ENCODE data around the gene CRYL1. TPM values are rescaled to one million over a fixed set of nuclear protein-coding genes. Genes with fewer than 3 reads are reported as not detected.

Gene CRYL1
- total and polyA plus RNA-seq, 2 of the 13 experiments (the other 11 are each of a cell fraction or from before 2014, with no cell fraction given), result 57.2 to 115 TPM

- Histone ChIP-seq H3K27ac (ENCODE audit: extremely low read length, insufficient read depth, low read length) (no peak overlapping the region), H3K36me3 (replicated peaks in 1 of 2; ENCODE audit: control insufficient read depth in 1 of 2, insufficient read depth in 2 of 2, low read length in 2 of 2) (peaks cover 0 to under 1% of the 10 kb centered on the region in 2 experiments; a peak in 1 of 5 replicates), H3K9ac (ENCODE audit: insufficient read depth, low read depth, low read length) (no peak overlapping the region), H3K27me3 (ENCODE audit: control insufficient read depth in 1 of 2, insufficient read depth in 2 of 2, low read length in 2 of 2) (no peaks in the 10 kb centered on the region; a peak in 1 of 5 replicates), H3K79me2 (ENCODE audit: insufficient read depth, low read length) (no peaks in the 10 kb centered on the region), H3K4me1 (ENCODE audit: insufficient read depth, low read length) (no peaks in the 10 kb centered on the region), H3K4me2 (ENCODE audit: low read depth, low read length) (no peak overlapping the region), H2AFZ (ENCODE audit: low read length) (no peak overlapping the region), H3K4me3 (replicated peaks in 1 of 3; ENCODE audit: insufficient read depth in 1 of 3, low read depth in 2 of 3, low read length in 3 of 3) (no peak overlapping the region), H4K20me1 (ENCODE audit: insufficient read depth, low read length) (no peaks in the 10 kb centered on the region), H3K9me3 (ENCODE audit: low read length) (no peaks in the 10 kb centered on the region)
- ATAC-seq, result no peak
- ChIA-PET POLR2A (no interaction called here), CTCF (ENCODE audit: low intra/inter-chr PET ratio, low total read pairs) (no interaction called here)
- DNase-seq (ENCODE audit: low spot score), result no peak
- no peak for FAIRE-seq
- no peak for TF ChIP-seq ZNF720 (CRISPR knock-in tag; IDR thresholded peaks at IDR 0.05)
- TF ChIP-seq MIER2 (CRISPR knock-in tag; IDR thresholded peaks at IDR 0.05), result no peak
- no peak for TF ChIP-seq SETDB1 (CRISPR knock-in tag; IDR thresholded peaks at IDR 0.05; ENCODE audit: borderline replicate concordance)
- peak; percentile 38 for TF ChIP-seq CREB1 (IDR thresholded peaks at IDR 0.05)
- no peak for TF ChIP-seq CREB1 (CRISPR knock-in tag; IDR thresholded peaks at IDR 0.05)
- no peak for TF ChIP-seq ZNF746 (CRISPR knock-in tag; IDR thresholded peaks at IDR 0.05)
- TF ChIP-seq ZFP36 (IDR thresholded peaks at IDR 0.05; ENCODE audit: borderline replicate concordance, low read depth, low read length, partially characterized antibody), result no peak
- peak; percentile 56; the same call in 1 of the 2 replicates for TF ChIP-seq ZBTB21 (CRISPR knock-in tag; IDR thresholded peaks at IDR 0.05)
- no peak for TF ChIP-seq ZNF263 (CRISPR knock-in tag; IDR thresholded peaks at IDR 0.05)
- no peak for TF ChIP-seq SAP130 (CRISPR knock-in tag; IDR thresholded peaks at IDR 0.05; ENCODE audit: low read depth)
- TF ChIP-seq DNMT3B (CRISPR knock-in tag; conservative IDR thresholded peaks at IDR 0.05), result no peak
- no peak for TF ChIP-seq ZFYVE20 (CRISPR knock-in tag; IDR thresholded peaks at IDR 0.05; ENCODE audit: borderline replicate concordance, low read depth)
- in situ Hi-C loops (cut with HindIII; ENCODE audit: extremely low pct_ligation_motif_present, low pct_unique_long_range_greater_than_20kb) (no loop called here), intact Hi-C loops (cut with micrococcal nuclease; ENCODE audit: unreplicated experiment) (no loop called here)
- WGBS (ENCODE audit: low lambda C conversion rate), result 51% methylated on average over 10 of the region's 10 CpGs
- no TSS peak for BruUV-seq (replicated peaks)
Measured at GRCh38 chr13:20398459-20398858, 127.2 kb downstream of the CRYL1 start.

GRCh38 chr13:20397896-20398295 lies 127.8 kb downstream of the CRYL1 start:
- Histone ChIP-seq H3K36me3 (replicated peaks in 1 of 2; ENCODE audit: control insufficient read depth in 1 of 2, insufficient read depth in 2 of 2, low read length in 2 of 2) (no peaks in the 10 kb centered on the region), H3K9me3 (ENCODE audit: low read length) (no peaks in the 10 kb centered on the region), H3K79me2 (ENCODE audit: insufficient read depth, low read length) (no peaks in the 10 kb centered on the region), H4K20me1 (ENCODE audit: insufficient read depth, low read length) (no peaks in the 10 kb centered on the region), H3K27me3 (ENCODE audit: control insufficient read depth in 1 of 2, insufficient read depth in 2 of 2, low read length in 2 of 2) (no peaks in the 10 kb centered on the region), H3K4me1 (ENCODE audit: insufficient read depth, low read length) (no peaks in the 10 kb centered on the region), H3K4me3 (replicated peaks in 1 of 3; ENCODE audit: insufficient read depth in 1 of 3, low read depth in 2 of 3, low read length in 3 of 3) (no peak overlapping the region), H3K27ac (ENCODE audit: extremely low read length, insufficient read depth, low read length) (no peak overlapping the region), H2AFZ (ENCODE audit: low read length) (no peak overlapping the region), H3K4me2 (ENCODE audit: low read depth, low read length) (no peak overlapping the region), H3K9ac (ENCODE audit: insufficient read depth, low read depth, low read length) (no peak overlapping the region)
- no TSS peak for BruUV-seq (replicated peaks)
- POLR2A ChIA-PET, result no interaction called here
- in situ Hi-C loops (cut with HindIII; ENCODE audit: extremely low pct_ligation_motif_present, low pct_unique_long_range_greater_than_20kb), result no loop called here
- ATAC-seq (no peak), FAIRE-seq (no peak), DNase-seq (ENCODE audit: low spot score) (no peak)
- 94% methylated on average over 4 of the region's 5 CpGs for WGBS (ENCODE audit: low lambda C conversion rate)
- CTCF ChIA-PET (ENCODE audit: low intra/inter-chr PET ratio, low total read pairs), result no interaction called here
- intact Hi-C loops (cut with micrococcal nuclease; ENCODE audit: unreplicated experiment), result no loop called here
- TF ChIP-seq PCBP1 (IDR thresholded peaks at IDR 0.05; ENCODE audit: borderline replicate concordance, low read depth, low read length) (no peak), ZNF768 (CRISPR knock-in tag; IDR thresholded peaks at IDR 0.05) (no peak), ATAD3A (CRISPR knock-in tag; IDR thresholded peaks at IDR 0.05) (no peak), NBN (conservative IDR thresholded peaks at IDR 0.05) (no peak), SMAD1 (CRISPR knock-in tag; IDR thresholded peaks at IDR 0.05; ENCODE audit: borderline replicate concordance, low read depth) (no peak), ZNF124 (CRISPR knock-in tag; IDR thresholded peaks at IDR 0.05) (no peak), HMG20B (CRISPR knock-in tag; conservative IDR thresholded peaks at IDR 0.05) (no peak), ARNT (IDR thresholded peaks at IDR 0.05) (no peak)
- TF ChIP-seq, protein P1, sequence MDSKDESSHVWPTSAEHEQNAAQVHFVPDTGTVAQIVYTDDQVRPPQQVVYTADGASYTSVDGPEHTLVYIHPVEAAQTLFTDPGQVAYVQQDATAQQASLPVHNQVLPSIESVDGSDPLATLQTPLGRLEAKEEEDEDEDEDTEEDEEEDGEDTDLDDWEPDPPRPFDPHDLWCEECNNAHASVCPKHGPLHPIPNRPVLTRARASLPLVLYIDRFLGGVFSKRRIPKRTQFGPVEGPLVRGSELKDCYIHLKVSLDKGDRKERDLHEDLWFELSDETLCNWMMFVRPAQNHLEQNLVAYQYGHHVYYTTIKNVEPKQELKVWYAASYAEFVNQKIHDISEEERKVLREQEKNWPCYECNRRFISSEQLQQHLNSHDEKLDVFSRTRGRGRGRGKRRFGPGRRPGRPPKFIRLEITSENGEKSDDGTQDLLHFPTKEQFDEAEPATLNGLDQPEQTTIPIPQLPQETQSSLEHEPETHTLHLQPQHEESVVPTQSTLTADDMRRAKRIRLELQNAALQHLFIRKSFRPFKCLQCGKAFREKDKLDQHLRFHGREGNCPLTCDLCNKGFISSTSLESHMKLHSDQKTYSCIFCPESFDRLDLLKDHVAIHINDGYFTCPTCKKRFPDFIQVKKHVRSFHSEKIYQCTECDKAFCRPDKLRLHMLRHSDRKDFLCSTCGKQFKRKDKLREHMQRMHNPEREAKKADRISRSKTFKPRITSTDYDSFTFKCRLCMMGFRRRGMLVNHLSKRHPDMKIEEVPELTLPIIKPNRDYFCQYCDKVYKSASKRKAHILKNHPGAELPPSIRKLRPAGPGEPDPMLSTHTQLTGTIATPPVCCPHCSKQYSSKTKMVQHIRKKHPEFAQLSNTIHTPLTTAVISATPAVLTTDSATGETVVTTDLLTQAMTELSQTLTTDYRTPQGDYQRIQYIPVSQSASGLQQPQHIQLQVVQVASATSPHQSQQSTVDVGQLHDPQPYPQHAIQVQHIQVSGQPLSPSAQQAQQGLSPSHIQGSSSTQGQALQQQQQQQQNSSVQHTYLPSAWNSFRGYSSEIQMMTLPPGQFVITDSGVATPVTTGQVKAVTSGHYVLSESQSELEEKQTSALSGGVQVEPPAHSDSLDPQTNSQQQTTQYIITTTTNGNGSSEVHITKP (CRISPR knock-in tag; IDR thresholded peaks at IDR 0.05; ENCODE audit: low read depth), result no peak

Measured in HepG2 (cell line).